ENCODE data around the gene DMXL1.
A peak's percentile ranks its signal among the peaks of the same experiment; 100 is the strongest.

The DMXL1 gene

GRCh38 chr5:119077444-119077843 is 6.6 kb downstream of the DMXL1 start:
- H3K4me3 ChIP-seq (ENCODE audit: low read length) = no peak overlapping the region
- TF ChIP-seq CTCF (IDR thresholded peaks at IDR 0.05; ENCODE audit: insufficient read depth, low read depth, low read length, missing control alignments) = no peak
- no peak for DNase-seq (ENCODE audit: low read depth)

GRCh38 chr5:119078071-119078846 is 7.4 kb downstream of the DMXL1 start:
- DNase-seq (ENCODE audit: low read depth) = no peak
- no peak overlapping the region for H3K4me3 ChIP-seq (ENCODE audit: low read length)
- no peak for TF ChIP-seq CTCF (IDR thresholded peaks at IDR 0.05; ENCODE audit: insufficient read depth, low read depth, low read length, missing control alignments)

- no peak for TF ChIP-seq CTCF (IDR thresholded peaks at IDR 0.05; ENCODE audit: insufficient read depth, low read depth, low read length, missing control alignments)
- H3K4me3 ChIP-seq (ENCODE audit: low read length) = no peak overlapping the region
- peak; percentile 24 for DNase-seq (ENCODE audit: low read depth)
Observed at GRCh38 chr5:119078861-119079260, 8.0 kb downstream of the DMXL1 start.

GRCh38 chr5:119079318-119079921 is 8.5 kb downstream of the DMXL1 start:
- no peak for TF ChIP-seq CTCF (IDR thresholded peaks at IDR 0.05; ENCODE audit: insufficient read depth, low read depth, low read length, missing control alignments)
- H3K4me3 ChIP-seq (ENCODE audit: low read length) = no peak overlapping the region
- peak; percentile 11 for DNase-seq (ENCODE audit: low read depth)

GRCh38 chr5:119080936-119081335 is 10.0 kb downstream of the DMXL1 start:
- TF ChIP-seq CTCF (IDR thresholded peaks at IDR 0.05; ENCODE audit: insufficient read depth, low read depth, low read length, missing control alignments) = no peak
- no peak for DNase-seq (ENCODE audit: low read depth)
- no peak overlapping the region for H3K4me3 ChIP-seq (ENCODE audit: low read length)

GRCh38 chr5:119082691-119083090 is 11.8 kb downstream of the DMXL1 start:
- no peak for TF ChIP-seq CTCF (IDR thresholded peaks at IDR 0.05; ENCODE audit: insufficient read depth, low read depth, low read length, missing control alignments)
- no peak for DNase-seq (ENCODE audit: low read depth)

More at GRCh38 chr5:119082691-119083090, 11.8 kb downstream of the DMXL1 start:
- H3K4me3 ChIP-seq (ENCODE audit: low read length) = no peak overlapping the region
